IPS DF 19.7 (cell line): ENCODE measurements around the gene SMARCA2.

Experiments used
- DNase-seq: peaks from one replicate; pipeline ENCODE4 v3.0.0-alpha.2; 2013; ENCODE audit warnings: low read depth, low spot score

Gene SMARCA2

GRCh38 chr9:2210201-2210600 is 195.1 kb downstream of the SMARCA2 start:
- no peak for DNase-seq

- no peak for DNase-seq
These were observed 198.8 kb downstream of the SMARCA2 start for GRCh38 chr9:2213830-2214468.

GRCh38 chr9:2214707-2215106 is 199.6 kb downstream of the SMARCA2 start:
- no peak for DNase-seq

- DNase-seq, result no peak
These were observed 200.8 kb downstream of the SMARCA2 start for GRCh38 chr9:2215921-2216441.

- DNase-seq, result no peak
These were observed 201.4 kb downstream of the SMARCA2 start for GRCh38 chr9:2216591-2216990.

- DNase-seq, result no peak
These were observed 202.4 kb downstream of the SMARCA2 start for GRCh38 chr9:2217540-2217939.

DNA sequence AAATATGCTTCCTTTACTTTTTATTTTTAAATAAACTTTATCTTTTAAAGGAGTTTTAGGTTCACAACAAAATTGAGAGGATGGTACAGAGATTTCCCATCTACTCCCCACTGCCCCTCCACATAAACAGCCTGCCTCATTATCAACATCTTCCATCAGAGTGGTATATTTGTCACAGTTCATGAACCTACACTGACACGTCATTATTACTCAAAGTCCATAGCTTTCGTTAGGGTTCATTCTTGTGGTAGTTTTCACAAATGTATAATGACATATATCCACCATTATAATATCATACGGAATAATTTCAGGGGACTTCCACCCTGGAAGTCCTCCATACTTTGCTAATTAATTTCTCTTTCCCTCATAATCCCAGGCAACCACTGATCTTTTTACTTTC is 204.9 kb downstream of the SMARCA2 start:
- no peak for DNase-seq

- no peak for DNase-seq
These were observed 212.2 kb downstream of the SMARCA2 start for GRCh38 chr9:2227144-2227867.

DNA sequence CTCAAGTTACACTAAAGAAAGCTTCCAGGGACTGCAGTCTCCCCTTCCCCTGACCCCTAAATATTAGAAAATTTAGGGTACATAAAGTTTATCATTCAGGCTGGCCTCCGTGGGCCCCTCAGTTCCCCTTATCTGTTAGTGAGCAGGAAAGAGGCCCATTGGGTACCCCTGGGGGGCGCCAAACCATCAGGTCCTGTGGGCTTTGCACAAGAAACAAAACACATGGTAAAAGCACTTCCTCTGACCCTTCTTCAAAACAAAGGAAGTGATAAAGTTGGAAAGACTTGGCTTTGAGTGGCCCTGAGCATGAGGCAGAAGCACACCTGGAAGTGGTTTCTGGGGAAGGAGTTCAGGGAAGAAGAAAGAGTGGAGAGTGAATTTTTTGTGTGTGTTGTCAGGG is 213.0 kb downstream of the SMARCA2 start:
- DNase-seq, result peak; percentile 33

DNA sequence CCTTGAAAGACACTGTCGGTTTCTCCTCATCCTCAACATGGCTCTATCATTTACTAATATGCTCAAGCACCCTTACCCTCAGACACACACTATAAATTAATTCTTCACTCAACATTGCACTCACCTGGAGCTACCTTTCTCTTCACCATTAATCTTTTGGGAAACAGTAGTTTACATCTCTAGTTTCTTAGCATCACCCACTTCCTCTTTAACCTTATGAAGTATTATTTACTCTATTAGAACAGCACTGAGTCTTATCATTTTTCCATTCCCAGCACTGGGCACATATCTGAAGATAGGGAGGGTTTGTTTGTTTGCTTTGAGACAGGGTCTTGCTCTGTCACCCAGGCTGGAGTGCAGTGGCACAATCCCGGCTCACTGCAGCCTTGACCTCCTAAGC is 213.5 kb downstream of the SMARCA2 start:
- no peak for DNase-seq

- DNase-seq, result no peak
These were observed 214.1 kb downstream of the SMARCA2 start for GRCh38 chr9:2229109-2229721.

- no peak for DNase-seq
These were observed 215.2 kb downstream of the SMARCA2 start for GRCh38 chr9:2230362-2230761.

GRCh38 chr9:2231101-2231500 is 216.0 kb downstream of the SMARCA2 start:
- no peak for DNase-seq

- DNase-seq, result no peak
These were observed 216.7 kb downstream of the SMARCA2 start for GRCh38 chr9:2231829-2232228.

- no peak for DNase-seq
These were observed 218.1 kb downstream of the SMARCA2 start for GRCh38 chr9:2233274-2233673.

DNA sequence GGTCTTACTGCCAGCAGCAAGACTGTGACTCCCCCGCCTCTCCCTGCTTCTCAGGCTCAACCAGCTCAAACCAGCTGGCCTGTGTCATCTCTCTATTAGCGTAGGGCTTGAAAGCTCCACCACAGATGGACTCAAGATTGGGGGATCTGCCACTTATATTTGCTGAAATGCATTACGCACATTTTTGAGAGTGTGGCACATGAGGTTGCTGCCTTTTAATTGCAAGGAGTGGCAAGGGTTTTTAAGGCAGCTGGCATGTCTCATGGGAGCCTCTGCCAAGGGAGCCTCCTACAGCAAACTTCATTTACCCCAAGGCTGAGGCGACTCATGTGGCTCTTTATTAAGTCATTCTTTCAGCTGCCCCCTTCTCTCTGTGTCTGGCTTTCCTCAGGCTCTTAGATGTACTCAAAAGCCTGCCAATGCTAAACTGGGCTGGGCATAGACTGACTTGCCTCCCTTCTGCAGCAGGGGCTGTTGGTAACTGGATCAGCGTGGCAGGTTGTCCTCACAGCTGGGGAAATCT is 219.3 kb downstream of the SMARCA2 start:
- no peak for DNase-seq

DNA sequence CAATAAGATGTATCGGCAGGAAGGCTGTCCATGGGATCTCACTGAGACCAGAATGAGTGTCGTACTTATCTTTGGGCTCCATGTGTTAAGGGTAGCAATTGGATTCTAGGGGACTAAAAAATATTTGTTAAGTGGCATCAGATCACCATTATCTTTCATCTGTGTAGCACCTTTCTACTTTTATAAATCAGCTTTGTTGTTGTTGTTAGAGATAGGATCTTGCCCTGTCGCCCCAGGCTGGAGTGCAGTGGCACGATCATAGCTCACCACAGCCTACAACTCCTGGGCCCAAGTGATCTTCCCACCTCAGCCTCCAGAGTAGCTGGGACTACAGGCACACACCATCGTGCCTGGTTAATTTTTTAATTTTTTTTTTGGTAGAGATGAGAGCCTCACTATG is 220.5 kb downstream of the SMARCA2 start:
- DNase-seq, result no peak

GRCh38 chr9:2236850-2237249 is 221.7 kb downstream of the SMARCA2 start:
- no peak for DNase-seq

- DNase-seq, result peak; percentile 93
These were observed 226.3 kb downstream of the SMARCA2 start for GRCh38 chr9:2241461-2241835.

DNA sequence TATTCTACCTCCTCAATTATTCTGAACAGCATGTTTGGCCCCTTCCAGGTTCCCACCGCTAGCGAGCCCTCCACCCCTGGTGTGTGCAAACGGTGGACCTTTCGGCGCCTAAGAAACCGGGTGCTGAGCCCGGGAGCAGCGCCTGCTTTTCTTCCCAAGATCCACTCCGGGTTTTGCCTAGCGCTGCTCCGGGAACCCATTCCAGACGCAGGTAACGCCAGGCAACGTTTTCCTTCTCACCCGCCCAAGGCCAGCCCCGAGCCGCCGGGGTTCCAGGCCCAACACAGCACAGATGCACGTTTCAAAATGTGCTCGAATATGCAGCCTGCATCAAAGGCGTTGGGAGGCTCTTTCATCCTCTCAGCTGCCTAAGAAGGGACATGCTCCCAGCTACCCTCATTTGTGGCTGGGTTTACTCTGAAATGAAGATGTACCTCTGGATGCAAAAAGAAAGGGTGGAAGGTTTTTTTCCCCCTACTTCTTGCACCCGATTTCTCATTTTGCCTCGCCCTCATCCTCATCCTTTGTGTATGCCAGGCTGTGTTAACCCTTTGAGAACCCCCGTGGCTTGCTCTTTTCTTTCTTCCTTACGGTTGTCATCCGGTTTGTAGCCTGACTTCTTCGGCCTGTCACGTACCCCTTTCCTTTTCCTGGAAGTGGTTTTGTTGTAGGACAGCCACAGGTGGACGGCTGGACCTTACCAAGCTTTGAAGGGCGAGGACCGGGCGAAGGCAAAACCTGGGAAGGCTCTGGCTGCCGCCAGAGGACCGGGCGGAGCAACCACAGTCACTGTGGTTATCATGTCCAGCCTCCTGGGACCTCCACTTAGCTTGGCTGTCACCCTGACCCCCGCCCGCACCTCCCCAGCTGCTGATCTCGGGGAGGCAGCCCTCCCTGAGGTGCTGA is 226.9 kb downstream of the SMARCA2 start:
- DNase-seq, result peak; percentile 65

- no peak for DNase-seq
These were observed 227.7 kb downstream of the SMARCA2 start for GRCh38 chr9:2242831-2243330.
